A673 (cell line): ENCODE results near the gene SRBD1. TPM values are rescaled to one million over a fixed set of nuclear protein-coding genes. Genes with fewer than 3 reads are reported as not detected.

Source experiments
- BruUV-seq: library from RNA; stranded (reverse); fragments of 400-500 nt; replicated peaks from 2 replicates; lab custom pipeline; 2021; lab: Mats Ljungman, UMichigan
- CTCF ChIA-PET: fragments of 300-600 bp; sonication (Branson Sonifier 250); formaldehyde crosslinking; loops from one replicate; lab custom pipeline; 2022; ENCODE audit warnings: antibody characterized with exemption; lab: Charles Lee
- POLR2A ChIA-PET: fragments of 300-600 bp; sonication (Branson Sonifier 250); formaldehyde crosslinking; loops from one replicate; lab custom pipeline; 2022; ENCODE audit warnings: antibody characterized with exemption; ENCODE audit not compliant: low non-redundant PET; lab: Charles Lee
- DNase-seq: peaks from one replicate; pipeline ENCODE4 v3.0.0-alpha.2; 2015; ENCODE audit warnings: low spot score
- H3K27ac ChIP-seq: fragments of 200-600 bp; sonication (generic); 2 replicates; pipeline ENCODE4 v1.5.1; 2016; ENCODE audit warnings: mixed run types, low read depth, mild to moderate bottlenecking, mixed read lengths, antibody characterized with exemption, low read length; ENCODE audit not compliant: poor library complexity, severe bottlenecking
- H3K27me3 ChIP-seq: fragments of 200-600 bp; sonication (generic); replicated peaks from 2 replicates; pipeline ENCODE4 v1.6.1; 2017; ENCODE audit warnings: mixed run types, low read depth, mild to moderate bottlenecking, mixed read lengths, antibody characterized with exemption, low read length; ENCODE audit not compliant: insufficient read depth, poor library complexity
- H3K36me3 ChIP-seq: fragments of 200-600 bp; sonication (generic); 2 replicates; pipeline ENCODE4 v1.6.1; 2016; ENCODE audit warnings: mixed run types, mild to moderate bottlenecking, mixed read lengths, antibody characterized with exemption, low read length; ENCODE audit not compliant: insufficient read depth, poor library complexity, severe bottlenecking
- H3K4me1 ChIP-seq: fragments of 200-600 bp; sonication (generic); 2 replicates; pipeline ENCODE4 v1.6.1; 2017; ENCODE audit warnings: mixed run types, mild to moderate bottlenecking, mixed read lengths, antibody characterized with exemption, low read length; ENCODE audit not compliant: insufficient read depth, poor library complexity, severe bottlenecking
- H3K4me3 ChIP-seq: fragments of 200-600 bp; sonication (generic); 2 replicates; pipeline ENCODE4 v1.5.1; 2016; ENCODE audit warnings: low read depth, mixed run types, mild to moderate bottlenecking, mixed read lengths, low read length; ENCODE audit not compliant: poor library complexity, severe bottlenecking
- H3K9me3 ChIP-seq: fragments of 200-600 bp; sonication (generic); 2 replicates; pipeline ENCODE4 v1.6.1; 2016; ENCODE audit warnings: mixed run types, low read depth, mild to moderate bottlenecking, mixed read lengths, antibody characterized with exemption, low read length; ENCODE audit not compliant: poor library complexity, severe bottlenecking
- EZH2 ChIP-seq: fragments of 200-600 bp; sonication (generic); IDR thresholded peaks from 2 replicates; pipeline ENCODE4 v1.6.1; 2017; ENCODE audit warnings: borderline replicate concordance, low read depth, mild to moderate bottlenecking, mixed read lengths, antibody characterized with exemption, low read length; ENCODE audit not compliant: poor library complexity, severe bottlenecking
- intact Hi-C: fragments of 100-400 bp; cut with micrococcal nuclease; formaldehyde crosslinking; loops from one replicate; pipeline ENCODE4 v1.10.0; 2022; ENCODE audit not compliant: unreplicated experiment
- total RNA-seq: library from RNA; stranded (reverse); gene quantifications from 2 replicates; pipeline ENCODE4 v1.2.3, GENCODE V29; 2021
- TF ChIP-seq, protein P1 (sequence below): fragments of 300-800, 200-600 bp; sonication (generic); conservative IDR thresholded peaks from 2 replicates; pipeline ENCODE4 v1.5.1; 2017; ENCODE audit warnings: low read depth, mild to moderate bottlenecking, antibody characterized with exemption, low read length, moderate library complexity, mixed read lengths

Gene SRBD1
- total RNA-seq, 1 experiment from 2014 or later, result 21.9 TPM

- TF ChIP-seq, protein P1, sequence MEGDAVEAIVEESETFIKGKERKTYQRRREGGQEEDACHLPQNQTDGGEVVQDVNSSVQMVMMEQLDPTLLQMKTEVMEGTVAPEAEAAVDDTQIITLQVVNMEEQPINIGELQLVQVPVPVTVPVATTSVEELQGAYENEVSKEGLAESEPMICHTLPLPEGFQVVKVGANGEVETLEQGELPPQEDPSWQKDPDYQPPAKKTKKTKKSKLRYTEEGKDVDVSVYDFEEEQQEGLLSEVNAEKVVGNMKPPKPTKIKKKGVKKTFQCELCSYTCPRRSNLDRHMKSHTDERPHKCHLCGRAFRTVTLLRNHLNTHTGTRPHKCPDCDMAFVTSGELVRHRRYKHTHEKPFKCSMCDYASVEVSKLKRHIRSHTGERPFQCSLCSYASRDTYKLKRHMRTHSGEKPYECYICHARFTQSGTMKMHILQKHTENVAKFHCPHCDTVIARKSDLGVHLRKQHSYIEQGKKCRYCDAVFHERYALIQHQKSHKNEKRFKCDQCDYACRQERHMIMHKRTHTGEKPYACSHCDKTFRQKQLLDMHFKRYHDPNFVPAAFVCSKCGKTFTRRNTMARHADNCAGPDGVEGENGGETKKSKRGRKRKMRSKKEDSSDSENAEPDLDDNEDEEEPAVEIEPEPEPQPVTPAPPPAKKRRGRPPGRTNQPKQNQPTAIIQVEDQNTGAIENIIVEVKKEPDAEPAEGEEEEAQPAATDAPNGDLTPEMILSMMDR, result no peak
- TF ChIP-seq EZH2, result no peak
- no peak for DNase-seq
- Histone ChIP-seq H3K27ac (no peak overlapping the region), H3K4me1 (no peaks in the 10 kb centered on the region), H3K27me3 (no peaks in the 10 kb centered on the region), H3K9me3 (peaks cover 5% of the 10 kb centered on the region), H3K4me3 (no peak overlapping the region), H3K36me3 (peaks cover 25% of the 10 kb centered on the region)
- ChIA-PET CTCF (no interaction called here), POLR2A (no interaction called here)
- no TSS peak for BruUV-seq
- intact Hi-C loops, result no loop called here
Observed at GRCh38 chr2:45543257-45543656, 67.8 kb downstream of the SRBD1 start.

DNA sequence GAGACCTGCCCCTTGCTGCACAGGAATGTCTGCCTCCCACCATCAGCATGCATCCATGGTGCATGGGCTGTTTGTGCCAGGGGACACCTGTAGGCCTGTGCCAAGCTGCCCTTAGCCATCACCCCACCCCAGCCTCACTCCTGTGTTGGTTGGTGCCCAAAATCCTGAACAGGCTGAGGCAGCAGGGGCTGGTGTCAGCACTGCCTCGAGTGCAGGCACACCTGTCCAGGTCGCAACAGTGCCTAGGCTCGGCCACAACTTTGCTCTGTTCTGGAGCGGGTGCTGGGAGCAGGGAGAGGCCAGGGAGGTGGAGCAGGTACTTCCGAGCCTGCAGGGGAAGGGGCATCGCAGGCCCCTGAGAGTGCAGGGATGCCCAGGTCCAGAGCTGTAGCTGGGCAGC lies 69.1 kb downstream of the SRBD1 start:
- Histone ChIP-seq H3K9me3 (peaks cover 5% of the 10 kb centered on the region), H3K27me3 (no peaks in the 10 kb centered on the region), H3K4me3 (no peak overlapping the region), H3K4me1 (no peaks in the 10 kb centered on the region), H3K27ac (no peak overlapping the region), H3K36me3 (peaks cover 25% of the 10 kb centered on the region)
- POLR2A ChIA-PET, result no interaction called here
- no TSS peak for BruUV-seq
- intact Hi-C loops, result no loop called here
- CTCF ChIA-PET, result no interaction called here
- no peak for TF ChIP-seq EZH2
- TF ChIP-seq, protein P1, result no peak
- no peak for DNase-seq

DNA sequence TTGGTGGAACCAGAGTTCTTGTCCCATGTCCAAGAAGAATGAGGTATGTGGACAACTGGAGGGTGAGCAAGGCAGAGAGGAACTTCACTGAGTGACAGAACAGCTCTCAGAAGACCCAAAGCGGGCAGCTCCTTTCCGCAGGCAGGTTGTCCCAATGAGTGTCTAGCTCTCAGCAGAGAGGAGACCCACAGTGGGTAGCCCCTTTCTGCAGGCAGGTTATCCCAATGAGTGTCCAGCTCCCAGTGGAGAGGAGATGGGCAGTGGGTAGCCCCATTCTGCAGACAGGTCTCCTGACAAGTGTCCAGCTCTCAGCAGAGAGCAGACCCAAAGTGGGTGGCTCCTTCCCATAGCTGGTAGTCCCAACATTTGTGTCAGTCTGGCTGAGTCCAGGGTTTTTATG lies 69.6 kb downstream of the SRBD1 start:
- intact Hi-C loops, result no loop called here
- Histone ChIP-seq H3K36me3 (peaks cover 25% of the 10 kb centered on the region), H3K9me3 (peaks cover 5% of the 10 kb centered on the region), H3K27ac (no peak overlapping the region), H3K4me3 (no peak overlapping the region), H3K27me3 (no peaks in the 10 kb centered on the region), H3K4me1 (no peaks in the 10 kb centered on the region)
- ChIA-PET POLR2A (no interaction called here), CTCF (no interaction called here)
- no TSS peak for BruUV-seq
- TF ChIP-seq, protein P1, result no peak
- TF ChIP-seq EZH2, result no peak
- DNase-seq, result no peak
